HG03521 (cell line): Measurements from ENCODE around the gene G6PC1.
"Not testable (repeated sequence)": the region's sequence is repeated elsewhere in the genome, so short reads cannot be mapped to it uniquely, and the experiment has no call there.

Experiments used
- ATAC-seq: cut with Tn5 transposase; IDR thresholded peaks from one replicate; pipeline ENCODE4 v1.9.1; 2021; ENCODE audit warnings: mild to moderate bottlenecking, moderate library complexity; ENCODE audit not compliant: unreplicated experiment

G6PC1 gene

DNA sequence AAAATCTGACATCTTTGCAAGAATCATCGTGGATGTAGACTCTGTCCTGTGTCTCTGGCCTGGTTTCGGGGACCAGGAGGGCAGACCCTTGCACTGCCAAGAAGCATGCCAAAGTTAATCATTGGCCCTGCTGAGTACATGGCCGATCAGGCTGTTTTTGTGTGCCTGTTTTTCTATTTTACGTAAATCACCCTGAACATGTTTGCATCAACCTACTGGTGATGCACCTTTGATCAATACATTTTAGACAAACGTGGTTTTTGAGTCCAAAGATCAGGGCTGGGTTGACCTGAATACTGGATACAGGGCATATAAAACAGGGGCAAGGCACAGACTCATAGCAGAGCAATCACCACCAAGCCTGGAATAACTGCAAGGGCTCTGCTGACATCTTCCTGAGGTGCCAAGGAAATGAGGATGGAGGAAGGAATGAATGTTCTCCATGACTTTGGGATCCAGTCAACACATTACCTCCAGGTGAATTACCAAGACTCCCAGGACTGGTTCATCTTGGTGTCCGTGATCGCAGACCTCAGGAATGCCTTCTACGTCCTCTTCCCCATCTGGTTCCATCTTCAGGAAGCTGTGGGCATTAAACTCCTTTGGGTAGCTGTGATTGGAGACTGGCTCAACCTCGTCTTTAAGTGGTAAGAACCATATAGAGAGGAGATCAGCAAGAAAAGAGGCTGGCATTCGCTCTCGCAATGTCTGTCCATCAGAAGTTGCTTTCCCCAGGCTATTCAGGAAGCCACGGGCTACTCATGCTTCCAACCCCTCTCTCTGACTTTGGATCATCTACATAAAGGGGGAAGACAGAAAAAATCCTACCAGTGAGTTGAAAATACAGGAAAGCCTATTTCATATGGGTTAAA is at the start of gene G6PC1:
G6PC1 (plus strand) TSS at position 340 of the 872 bp plus-strand sequence; CDS start at position 418, 78 bp downstream.
- ATAC-seq, result no peak

DNA sequence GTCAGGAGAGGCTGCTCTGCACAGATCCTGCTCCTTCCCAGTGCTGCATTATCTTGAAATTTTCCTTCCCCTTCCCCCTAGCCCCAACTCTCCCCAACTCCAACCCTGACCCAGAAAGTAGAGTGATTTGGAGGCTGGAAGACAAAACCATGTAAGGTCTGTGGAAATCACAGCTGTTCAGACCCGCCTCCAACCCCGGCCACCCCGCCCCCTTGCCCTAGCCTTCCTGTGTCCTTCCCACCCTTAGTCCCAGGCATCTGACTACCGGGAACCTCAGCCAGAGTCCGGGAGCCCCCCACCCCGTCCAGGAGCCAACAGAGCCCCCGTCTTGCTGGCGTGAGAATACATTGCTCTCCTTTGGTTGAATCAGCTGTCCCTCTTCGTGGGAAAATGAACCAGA is 49.6 kb upstream of the G6PC1 start, which contains the start of gene AOC3:
AOC3 (plus strand) TSS at position 246 of the 400 bp plus-strand sequence; CDS start at position 391, 145 bp downstream.
- no peak for ATAC-seq

DNA sequence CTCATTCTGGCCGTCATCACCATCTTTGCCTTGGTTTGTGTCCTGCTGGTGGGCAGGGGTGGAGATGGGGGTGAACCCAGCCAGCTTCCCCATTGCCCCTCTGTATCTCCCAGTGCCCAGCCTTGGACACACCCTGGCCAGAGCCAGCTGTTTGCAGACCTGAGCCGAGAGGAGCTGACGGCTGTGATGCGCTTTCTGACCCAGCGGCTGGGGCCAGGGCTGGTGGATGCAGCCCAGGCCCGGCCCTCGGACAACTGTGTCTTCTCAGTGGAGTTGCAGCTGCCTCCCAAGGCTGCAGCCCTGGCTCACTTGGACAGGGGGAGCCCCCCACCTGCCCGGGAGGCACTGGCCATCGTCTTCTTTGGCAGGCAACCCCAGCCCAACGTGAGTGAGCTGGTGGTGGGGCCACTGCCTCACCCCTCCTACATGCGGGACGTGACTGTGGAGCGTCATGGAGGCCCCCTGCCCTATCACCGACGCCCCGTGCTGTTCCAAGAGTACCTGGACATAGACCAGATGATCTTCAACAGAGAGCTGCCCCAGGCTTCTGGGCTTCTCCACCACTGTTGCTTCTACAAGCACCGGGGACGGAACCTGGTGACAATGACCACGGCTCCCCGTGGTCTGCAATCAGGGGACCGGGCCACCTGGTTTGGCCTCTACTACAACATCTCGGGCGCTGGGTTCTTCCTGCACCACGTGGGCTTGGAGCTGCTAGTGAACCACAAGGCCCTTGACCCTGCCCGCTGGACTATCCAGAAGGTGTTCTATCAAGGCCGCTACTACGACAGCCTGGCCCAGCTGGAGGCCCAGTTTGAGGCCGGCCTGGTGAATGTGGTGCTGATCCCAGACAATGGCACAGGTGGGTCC is 49.0 kb upstream of the G6PC1 start:
- not testable (repeated sequence) for ATAC-seq

DNA sequence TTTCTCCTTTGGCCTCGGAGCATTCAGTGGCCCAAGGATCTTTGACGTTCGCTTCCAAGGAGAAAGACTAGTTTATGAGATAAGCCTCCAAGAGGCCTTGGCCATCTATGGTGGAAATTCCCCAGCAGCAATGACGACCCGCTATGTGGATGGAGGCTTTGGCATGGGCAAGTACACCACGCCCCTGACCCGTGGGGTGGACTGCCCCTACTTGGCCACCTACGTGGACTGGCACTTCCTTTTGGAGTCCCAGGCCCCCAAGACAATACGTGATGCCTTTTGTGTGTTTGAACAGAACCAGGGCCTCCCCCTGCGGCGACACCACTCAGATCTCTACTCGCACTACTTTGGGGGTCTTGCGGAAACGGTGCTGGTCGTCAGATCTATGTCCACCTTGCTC is 48.2 kb upstream of the G6PC1 start:
- ATAC-seq, result no peak

DNA sequence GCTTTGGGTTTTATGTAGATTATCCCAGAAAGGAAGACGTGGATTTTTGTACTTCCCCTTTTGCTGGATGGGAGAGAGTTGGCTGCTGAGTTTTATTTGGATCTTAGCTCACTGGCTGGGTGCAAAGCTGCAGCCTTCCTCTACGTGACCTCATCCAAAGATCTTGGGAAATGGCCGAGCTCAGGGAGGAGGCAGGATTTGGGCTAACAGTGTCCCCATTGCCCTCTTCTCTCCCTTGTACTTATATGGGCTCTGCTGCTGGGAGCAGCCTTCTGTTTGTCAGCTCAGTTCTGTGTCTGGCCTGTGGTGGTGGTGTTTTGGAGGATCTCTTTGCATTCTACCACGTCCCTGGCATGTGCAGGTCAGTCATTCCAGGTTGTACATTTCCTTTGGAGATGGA is 47.6 kb upstream of the G6PC1 start:
- no peak for ATAC-seq

DNA sequence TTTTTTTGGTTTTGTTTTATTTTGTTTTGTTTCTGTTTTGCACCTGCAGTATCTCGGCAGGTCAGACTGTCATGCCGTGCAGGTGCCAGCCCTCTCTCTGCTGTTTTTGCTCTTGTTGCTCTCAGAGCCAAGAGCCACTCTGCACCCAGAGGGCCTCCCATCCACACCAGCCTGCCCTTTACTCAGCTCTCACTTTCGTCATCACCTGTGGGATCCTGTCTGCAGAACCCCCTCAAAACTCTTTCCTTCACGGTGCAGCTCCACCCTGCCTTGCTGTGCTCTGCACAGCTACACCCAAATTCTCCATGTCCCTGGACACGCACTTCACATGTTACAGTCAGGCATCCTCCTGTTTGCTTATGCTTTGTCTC is 47.0 kb upstream of the G6PC1 start:
- no peak for ATAC-seq

DNA sequence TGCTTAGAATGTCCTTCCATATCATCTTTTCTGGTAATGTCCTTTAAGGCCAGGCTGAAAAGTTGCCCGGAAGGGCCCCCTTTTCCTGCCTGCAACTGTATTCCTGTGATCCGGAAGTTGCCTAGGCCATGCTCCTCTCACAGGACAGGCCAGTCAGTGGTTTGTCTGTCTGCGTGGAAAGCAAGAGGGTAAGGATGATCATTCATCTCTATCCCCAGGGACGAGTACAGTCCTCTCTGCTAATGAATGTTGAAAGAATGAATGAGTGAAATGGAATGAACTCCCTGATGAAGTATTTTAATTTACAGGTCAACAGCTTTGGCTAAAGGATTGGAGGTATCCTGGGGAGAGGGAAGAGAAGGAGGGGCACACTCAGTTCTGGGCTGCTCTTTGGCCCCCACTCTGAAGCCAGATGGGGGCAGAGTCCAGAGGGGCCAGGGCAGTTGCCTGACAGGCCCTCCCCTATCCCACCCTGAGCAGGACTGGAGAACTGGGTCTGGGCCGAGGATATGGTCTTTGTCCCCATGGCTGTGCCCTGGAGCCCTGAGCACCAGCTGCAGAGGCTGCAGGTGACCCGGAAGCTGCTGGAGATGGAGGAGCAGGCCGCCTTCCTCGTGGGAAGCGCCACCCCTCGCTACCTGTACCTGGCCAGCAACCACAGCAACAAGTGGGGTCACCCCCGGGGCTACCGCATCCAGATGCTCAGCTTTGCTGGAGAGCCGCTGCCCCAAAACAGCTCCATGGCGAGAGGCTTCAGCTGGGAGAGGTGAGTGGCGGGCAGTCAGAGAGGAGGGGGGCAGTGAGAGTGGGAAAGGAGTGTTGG is 46.4 kb upstream of the G6PC1 start:
- no peak for ATAC-seq

DNA sequence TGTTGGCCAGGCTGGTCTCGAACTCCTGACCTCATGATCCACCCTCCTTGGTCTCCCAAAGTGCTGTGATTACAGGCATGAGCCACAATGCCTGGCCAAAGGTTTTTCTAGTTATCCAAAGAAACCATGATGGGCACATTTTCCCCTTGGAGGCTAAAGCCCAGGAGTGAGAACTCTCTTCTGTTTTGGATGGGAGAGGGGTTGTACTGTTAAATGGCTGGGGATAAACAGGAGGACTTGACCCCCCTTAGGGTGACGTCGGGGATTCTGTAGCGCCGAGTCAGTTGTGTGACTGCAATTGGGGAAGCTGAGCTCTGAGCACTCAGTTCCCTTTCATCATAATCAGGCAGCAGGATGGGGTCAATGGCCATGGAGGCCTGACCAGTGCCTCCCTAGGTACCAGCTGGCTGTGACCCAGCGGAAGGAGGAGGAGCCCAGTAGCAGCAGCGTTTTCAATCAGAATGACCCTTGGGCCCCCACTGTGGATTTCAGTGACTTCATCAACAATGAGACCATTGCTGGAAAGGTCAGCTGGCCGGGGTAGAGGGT is 45.5 kb upstream of the G6PC1 start:
- ATAC-seq, result no peak

DNA sequence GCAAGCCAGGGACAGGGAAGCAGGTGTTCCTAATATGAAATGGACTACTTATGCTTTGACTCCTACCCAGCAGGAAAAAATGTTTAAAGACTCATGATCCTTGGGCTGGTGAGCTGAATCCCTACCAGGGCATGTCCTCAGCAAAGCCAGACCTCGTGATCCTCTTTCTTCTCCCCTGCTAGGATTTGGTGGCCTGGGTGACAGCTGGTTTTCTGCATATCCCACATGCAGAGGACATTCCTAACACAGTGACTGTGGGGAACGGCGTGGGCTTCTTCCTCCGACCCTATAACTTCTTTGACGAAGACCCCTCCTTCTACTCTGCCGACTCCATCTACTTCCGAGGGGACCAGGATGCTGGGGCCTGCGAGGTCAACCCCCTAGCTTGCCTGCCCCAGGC is 44.5 kb upstream of the G6PC1 start:
- not testable (repeated sequence) for ATAC-seq

DNA sequence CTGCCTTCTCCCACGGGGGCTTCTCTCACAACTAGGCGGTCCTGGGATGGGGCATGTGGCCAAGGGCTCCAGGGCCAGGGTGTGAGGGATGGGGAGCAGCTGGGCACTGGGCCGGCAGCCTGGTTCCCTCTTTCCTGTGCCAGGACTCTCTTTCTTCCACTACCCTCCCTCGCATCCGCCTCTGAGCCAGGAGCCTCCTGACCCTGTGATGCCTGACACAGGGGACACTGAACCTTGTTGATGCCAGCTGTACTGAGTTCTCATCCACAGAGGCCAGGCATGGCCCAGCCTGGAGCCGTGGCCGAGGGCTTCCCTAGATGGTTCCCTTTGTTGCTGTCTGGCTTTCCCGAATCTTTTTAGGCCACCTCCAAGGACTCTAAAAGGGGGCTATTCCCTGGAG is 44.1 kb upstream of the G6PC1 start:
- ATAC-seq, result not testable (repeated sequence)

DNA sequence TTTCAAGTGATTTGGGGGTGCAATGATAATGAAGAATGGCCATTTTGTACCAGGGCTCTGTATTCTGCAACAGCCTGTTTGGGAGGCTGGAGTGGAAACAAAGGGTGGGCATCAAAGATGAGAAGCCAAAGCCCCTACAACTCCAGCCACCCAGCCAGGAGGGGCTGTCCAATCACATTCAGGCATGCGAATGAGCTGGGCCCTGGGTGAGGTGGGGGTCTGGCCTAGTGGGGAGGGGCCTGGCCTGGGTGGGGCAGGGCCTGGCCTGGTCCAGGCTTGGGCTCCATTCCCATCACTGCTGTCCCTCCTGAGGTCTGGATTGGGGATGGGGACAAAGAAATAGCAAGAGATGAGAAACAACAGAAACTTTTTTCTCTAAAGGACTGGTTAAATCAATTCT is 43.2 kb upstream of the G6PC1 start:
- ATAC-seq, result no peak

DNA sequence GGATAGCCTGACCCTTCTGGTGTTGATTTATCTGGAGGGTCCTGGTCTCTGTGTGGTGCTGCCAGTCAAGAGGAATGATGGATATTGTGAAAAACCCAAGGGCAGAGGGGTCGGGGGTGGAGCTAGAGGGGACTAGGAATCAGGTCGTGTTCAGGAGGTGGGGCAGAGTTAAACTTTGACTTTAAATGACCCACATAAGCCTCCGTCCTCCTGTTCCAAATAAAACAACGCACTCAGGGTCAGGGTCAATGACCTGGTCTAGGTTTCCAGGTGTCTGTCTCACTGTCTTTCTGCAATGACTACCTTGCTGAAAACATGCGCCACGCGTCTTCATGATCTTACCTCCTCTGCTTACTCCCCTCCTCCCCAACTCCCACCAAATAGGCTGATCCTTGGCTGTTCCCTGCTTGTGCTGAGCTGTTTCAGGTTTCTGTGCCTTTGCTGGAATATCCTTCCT is 34.9 kb upstream of the G6PC1 start:
- no peak for ATAC-seq

DNA sequence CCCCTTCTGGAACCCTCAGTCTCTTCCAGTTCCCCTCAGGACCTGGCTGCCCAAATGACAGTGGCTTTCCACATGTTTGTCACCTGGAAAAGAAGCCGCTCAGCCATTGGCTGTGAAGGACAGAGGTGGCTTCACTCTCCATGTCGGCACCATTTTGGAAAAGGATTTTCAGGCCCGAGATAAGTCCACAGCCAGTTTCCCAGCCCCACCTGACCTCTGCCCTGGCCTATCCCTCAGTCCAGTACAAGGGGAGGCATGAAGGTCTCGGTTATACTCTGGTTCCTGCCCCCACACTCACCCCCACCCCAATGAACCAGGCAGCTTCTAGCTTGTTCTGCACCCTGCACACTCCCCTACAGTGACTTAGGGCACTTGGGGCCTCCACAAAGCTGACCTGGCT is 34.4 kb upstream of the G6PC1 start:
- ATAC-seq, result no peak

DNA sequence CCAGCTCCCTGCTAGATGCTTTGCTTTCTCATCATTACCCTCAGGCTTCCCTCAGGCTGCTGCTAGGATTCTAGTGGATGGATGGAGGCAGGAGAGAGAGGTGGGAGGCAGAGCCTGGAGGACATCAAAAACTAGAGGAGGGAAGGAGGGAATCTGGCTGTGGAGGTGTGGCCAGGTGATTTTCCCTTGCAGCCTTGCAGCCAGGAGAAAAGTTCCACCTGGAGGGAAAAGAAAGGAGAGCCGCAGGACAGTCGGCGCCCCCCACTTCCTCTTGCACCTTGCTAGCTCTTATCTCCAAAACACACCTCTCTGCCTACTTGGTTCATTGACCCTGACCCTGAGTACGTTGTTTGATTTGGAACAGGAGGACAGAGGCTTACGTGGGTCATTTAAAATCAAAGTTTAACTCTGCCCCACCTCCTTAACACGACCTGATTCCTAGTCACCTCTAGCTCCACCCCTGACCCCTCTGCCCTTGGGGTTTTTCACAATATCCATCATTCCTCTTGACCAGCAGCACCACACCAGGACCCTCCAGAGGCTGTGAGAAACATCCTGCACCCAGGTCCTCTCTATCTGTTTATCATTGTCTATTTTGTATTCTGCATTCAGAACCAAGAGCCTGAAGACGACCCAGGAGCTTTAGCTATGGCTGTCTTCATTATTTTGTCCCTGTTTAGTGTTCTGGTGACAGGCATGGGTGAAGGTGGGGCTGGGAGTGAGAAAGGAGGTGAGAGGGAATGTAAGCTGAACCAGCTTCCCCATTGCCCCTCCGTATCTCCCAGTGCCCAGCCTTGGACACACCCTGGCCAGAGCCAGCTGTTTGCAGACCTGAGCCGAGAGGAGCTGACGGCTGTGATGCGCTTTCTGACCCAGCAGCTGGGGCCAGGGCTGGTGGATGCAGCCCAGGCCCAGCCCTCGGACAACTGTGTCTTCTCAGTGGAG is 33.7 kb upstream of the G6PC1 start:
- ATAC-seq, result no peak

DNA sequence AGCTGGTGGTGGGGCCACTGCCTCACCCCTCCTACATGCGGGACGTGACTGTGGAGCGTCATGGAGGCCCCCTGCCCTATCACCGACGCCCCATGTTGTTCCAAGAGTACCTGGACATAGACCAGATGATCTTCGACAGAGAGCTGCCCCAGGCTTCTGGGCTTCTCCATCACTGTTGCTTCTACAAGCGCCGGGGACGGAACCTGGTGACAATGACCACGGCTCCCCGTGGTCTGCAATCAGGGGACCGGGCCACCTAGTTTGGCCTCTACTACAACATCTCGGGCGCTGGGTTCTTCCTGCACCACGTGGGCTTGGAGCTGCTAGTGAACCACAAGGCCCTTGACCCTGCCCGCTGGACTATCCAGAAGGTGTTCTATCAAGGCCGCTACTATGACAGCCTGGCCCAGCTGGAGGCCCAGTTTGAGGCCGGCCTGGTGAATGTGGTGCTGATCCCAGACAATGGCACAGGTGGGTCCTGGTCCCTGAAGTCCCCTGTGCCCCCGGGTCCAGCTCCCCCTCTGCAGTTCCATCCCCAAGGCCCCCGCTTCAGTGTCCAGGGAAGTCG is 32.8 kb upstream of the G6PC1 start:
- not testable (repeated sequence) for ATAC-seq

DNA sequence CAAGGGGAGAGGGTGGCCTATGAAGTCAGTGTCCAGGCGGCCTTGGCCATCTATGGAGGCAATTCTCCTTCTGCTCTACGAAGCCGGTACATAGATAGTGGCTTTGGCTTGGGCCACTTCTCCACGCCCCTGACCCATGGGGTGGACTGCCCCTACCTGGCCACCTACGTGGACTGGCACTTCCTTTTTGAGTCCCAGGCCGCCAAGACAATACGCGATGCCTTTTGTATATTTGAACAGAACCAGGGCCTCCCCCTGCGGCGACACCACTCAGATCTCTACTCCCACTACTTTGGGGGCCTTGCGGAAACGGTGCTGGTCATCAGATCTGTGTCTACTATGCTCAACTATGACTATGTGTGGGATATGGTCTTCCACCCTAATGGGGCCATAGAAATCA is 32.3 kb upstream of the G6PC1 start:
- ATAC-seq, result no peak

DNA sequence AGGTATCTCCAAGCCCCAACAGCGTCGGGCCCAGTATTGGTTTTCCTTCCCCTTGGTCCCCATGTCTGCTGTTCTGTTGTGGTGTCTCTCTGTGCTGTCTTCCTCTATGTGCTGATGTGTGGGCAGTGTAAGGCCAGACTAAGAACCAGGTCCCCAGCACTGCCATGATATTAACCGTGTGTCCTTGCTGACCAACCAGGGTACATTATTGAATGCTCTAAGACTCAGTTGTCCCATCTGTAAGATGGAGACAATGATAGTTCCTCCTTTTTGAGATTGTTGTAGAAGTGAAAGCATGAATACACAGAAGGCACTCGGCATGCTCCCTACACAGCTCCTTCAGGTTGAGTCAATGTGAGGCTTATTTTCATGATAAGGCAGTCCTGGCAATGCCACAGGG is 29.0 kb upstream of the G6PC1 start:
- no peak for ATAC-seq

DNA sequence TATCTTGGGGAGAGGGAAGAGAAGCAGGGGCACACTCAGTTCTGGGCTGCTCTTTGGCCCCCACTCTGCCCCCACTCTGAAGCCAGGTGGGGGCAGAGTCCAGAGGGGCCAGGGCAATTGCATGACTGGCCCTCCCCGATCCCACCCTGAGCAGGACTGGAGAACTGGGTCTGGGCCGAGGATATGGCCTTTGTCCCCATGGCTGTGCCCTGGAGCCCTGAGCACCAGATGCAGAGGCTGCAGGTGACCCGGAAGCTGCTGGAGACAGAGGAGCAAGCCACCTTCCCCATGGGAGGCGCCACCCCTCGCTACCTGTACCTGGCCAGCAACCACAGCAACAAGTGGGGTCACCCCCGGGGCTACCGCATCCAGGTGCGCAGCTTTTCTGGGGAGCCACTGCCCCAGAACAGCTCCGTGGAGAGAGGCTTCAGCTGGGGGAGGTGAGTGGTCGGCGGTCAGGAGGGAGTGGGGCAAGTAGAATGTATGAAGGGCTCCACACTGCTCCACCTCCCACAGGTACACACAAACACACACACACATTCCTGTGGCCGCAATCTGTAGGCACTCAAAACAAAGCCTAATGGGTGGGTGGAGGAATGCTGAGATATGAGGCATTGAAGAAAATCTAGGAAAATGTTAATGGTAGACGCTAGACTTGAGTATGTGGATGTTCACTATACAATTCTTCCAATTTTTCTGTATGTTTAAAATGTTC is 28.2 kb upstream of the G6PC1 start:
- ATAC-seq, result no peak
